OCI-LY1 (cell line): Measurements from ENCODE around the gene LTBP2.

Experiments
- H2AFZ ChIP-seq: fragments of 200-600 bp; sonication (generic), shearing (Covaris generic); 2 replicates; pipeline ENCODE4 v1.6.0; 2014; ENCODE audit warnings: antibody characterized with exemption, mild to moderate bottlenecking, low read length
- H3F3A ChIP-seq: fragments of 200-600 bp; sonication (generic), shearing (Covaris generic); 2 replicates; pipeline ENCODE4 v1.6.0; 2014; ENCODE audit warnings: mild to moderate bottlenecking, antibody characterized with exemption, low read length, moderate library complexity; ENCODE audit not compliant: insufficient read depth
- H3K27ac ChIP-seq: fragments of 200-600 bp; sonication (generic); 2 replicates; pipeline ENCODE4 v1.5.1; 2014; ENCODE audit warnings: low read length, mixed run types, mild to moderate bottlenecking, low read depth; ENCODE audit not compliant: poor library complexity, severe bottlenecking
- H3K27me3 ChIP-seq: fragments of 200-600 bp; sonication (generic); 2 replicates; pipeline ENCODE4 v1.6.0; 2014; ENCODE audit warnings: antibody characterized with exemption, mild to moderate bottlenecking, low read length, moderate library complexity; ENCODE audit not compliant: insufficient read depth
- H3K36me3 ChIP-seq: fragments of 200-600 bp; sonication (generic); 2 replicates; pipeline ENCODE4 v1.6.1; 2014; ENCODE audit warnings: mild to moderate bottlenecking, antibody characterized with exemption, low read length, moderate library complexity, mixed read lengths; ENCODE audit not compliant: insufficient read depth
- H3K4me1 ChIP-seq: fragments of 200-600 bp; sonication (generic); 2 replicates; pipeline ENCODE4 v1.5.1; 2014; ENCODE audit warnings: mild to moderate bottlenecking, low read length, moderate library complexity; ENCODE audit not compliant: insufficient read depth, severe bottlenecking
- H3K4me2 ChIP-seq: fragments of 200-600 bp; sonication (generic), shearing (Covaris generic); 2 replicates; pipeline ENCODE4 v1.6.1; 2014; ENCODE audit warnings: low read length
- H3K4me3 ChIP-seq: fragments of 200-600 bp; sonication (generic); 2 replicates; pipeline ENCODE4 v1.5.1; 2014; ENCODE audit warnings: low read length, low read depth, mild to moderate bottlenecking, mixed read lengths; ENCODE audit not compliant: poor library complexity, severe bottlenecking
- H3K79me2 ChIP-seq: fragments of 200-600 bp; shearing (Covaris generic); 2 replicates; pipeline ENCODE4 v1.6.1; 2016; ENCODE audit warnings: mixed run types, low read length, mixed read lengths; ENCODE audit not compliant: insufficient read depth
- H3K9ac ChIP-seq: fragments of 200-600 bp; sonication (generic), shearing (Covaris generic); 2 replicates; pipeline ENCODE4 v1.6.1; 2014; ENCODE audit warnings: mild to moderate bottlenecking, low read length, mixed read lengths
- H3K9me2 ChIP-seq: fragments of 200-600 bp; sonication (generic), shearing (Covaris generic); 2 replicates; pipeline ENCODE4 v1.6.1; 2014; ENCODE audit warnings: low read depth, mild to moderate bottlenecking, low read length, mixed read lengths
- H3K9me3 ChIP-seq: fragments of 200-600 bp; shearing (Covaris generic); 2 replicates; pipeline ENCODE4 v1.6.1; 2014; ENCODE audit warnings: low read length, mixed read lengths
- H4K20me1 ChIP-seq: fragments of 200-600 bp; sonication (generic), shearing (Covaris generic); 2 replicates; pipeline ENCODE4 v1.6.0; 2016; ENCODE audit warnings: mild to moderate bottlenecking, low read length; ENCODE audit not compliant: insufficient read depth
- CTCF ChIP-seq: fragments of 200-600 bp; sonication (generic), shearing (Covaris generic); IDR thresholded peaks from 2 replicates; pipeline ENCODE4 v1.5.1; 2017; ENCODE audit warnings: mild to moderate bottlenecking, antibody characterized with exemption, low read length, moderate library complexity, mixed read lengths
- EZH2 ChIP-seq: fragments of 200-600 bp; sonication (generic), shearing (Covaris generic); IDR thresholded peaks from 2 replicates; pipeline ENCODE4 v1.8.0; 2017; ENCODE audit warnings: borderline replicate concordance, mixed run types, mild to moderate bottlenecking, antibody characterized with exemption, low read length, moderate library complexity, mixed read lengths

Gene LTBP2

GRCh38 chr14:74596741-74597450 lies 15.1 kb downstream of the LTBP2 start:
- Histone ChIP-seq H3K4me3 (no peak overlapping the region), H3K27ac (no peak overlapping the region), H3K4me1 (peaks cover 12% of the 10 kb centered on the region), H4K20me1 (no peaks in the 10 kb centered on the region), H3K4me2 (no peak overlapping the region), H3K36me3 (no peaks in the 10 kb centered on the region), H2AFZ (no peak overlapping the region), H3K79me2 (no peaks in the 10 kb centered on the region), H3K9me3 (no peaks in the 10 kb centered on the region), H3F3A (no peaks in the 10 kb centered on the region), H3K27me3 (no peaks in the 10 kb centered on the region; the same call in 1 of the 2 replicates), H3K9ac (no peak overlapping the region), H3K9me2 (no peaks in the 10 kb centered on the region)
- TF ChIP-seq CTCF, result no peak
- TF ChIP-seq EZH2, result no peak

- H3K27me3 ChIP-seq, result no peaks in the 10 kb centered on the region; the same call in 1 of the 2 replicates
- H3K79me2 ChIP-seq, result no peaks in the 10 kb centered on the region
- no peak overlapping the region for H2AFZ ChIP-seq
- TF ChIP-seq CTCF, result no peak
- TF ChIP-seq EZH2, result no peak
- H3K9me3 ChIP-seq, result no peaks in the 10 kb centered on the region
- no peak overlapping the region for H3K4me3 ChIP-seq
- H3K9me2 ChIP-seq, result no peaks in the 10 kb centered on the region
- no peaks in the 10 kb centered on the region for H3K36me3 ChIP-seq
- H3F3A ChIP-seq, result no peaks in the 10 kb centered on the region
- H3K27ac ChIP-seq, result no peak overlapping the region
- no peak overlapping the region for H3K4me2 ChIP-seq
- H3K9ac ChIP-seq, result no peak overlapping the region
- H4K20me1 ChIP-seq, result no peaks in the 10 kb centered on the region
- peaks cover 12% of the 10 kb centered on the region for H3K4me1 ChIP-seq
Measured at GRCh38 chr14:74595006-74595735, 16.9 kb downstream of the LTBP2 start.

GRCh38 chr14:74594606-74595005 lies 17.4 kb downstream of the LTBP2 start:
- TF ChIP-seq CTCF (no peak), EZH2 (no peak)
- no peaks in the 10 kb centered on the region; the same call in 1 of the 2 replicates for H3K27me3 ChIP-seq
- H3K36me3 ChIP-seq, result no peaks in the 10 kb centered on the region
- no peak overlapping the region for H2AFZ ChIP-seq
- no peaks in the 10 kb centered on the region for H3K9me3 ChIP-seq
- no peaks in the 10 kb centered on the region for H3K79me2 ChIP-seq
- no peak overlapping the region for H3K4me3 ChIP-seq
- H3K9me2 ChIP-seq, result no peaks in the 10 kb centered on the region
- no peaks in the 10 kb centered on the region for H3F3A ChIP-seq
- no peak overlapping the region for H3K9ac ChIP-seq
- no peak overlapping the region for H3K4me2 ChIP-seq
- H4K20me1 ChIP-seq, result no peaks in the 10 kb centered on the region
- H3K4me1 ChIP-seq, result peaks cover 12% of the 10 kb centered on the region
- H3K27ac ChIP-seq, result no peak overlapping the region
